K562 (cell line): ENCODE results near the gene IL12B. TPM values are rescaled to one million over a fixed set of nuclear protein-coding genes. Genes with fewer than 3 reads are reported as not detected.

Experiments
- ATAC-seq: fragments of 200-7000 bp; cut with Tn5 transposase; 3 replicates; pipeline ENCODE4 v1.9.1; 2020; ENCODE audit warnings: moderate library complexity
- BruUV-seq: library from RNA; stranded (reverse); fragments of 400-500 nt; replicated peaks from 2 replicates; lab custom pipeline; 2021; lab: Mats Ljungman, UMichigan
- CTCF ChIA-PET: fragments of 300-600 bp; formaldehyde crosslinking; extraction: SDS; loops from one replicate; lab custom pipeline; 2021; ENCODE audit warnings: low intra/inter-chr PET ratio; lab: Yijun Ruan, JAX
- POLR2A ChIA-PET: fragments of 300-600, 350-650 bp; sonication (Branson Sonifier 250); formaldehyde crosslinking; extraction: SDS; loops from one replicate; lab custom pipeline; 2021; ENCODE audit warnings: antibody characterized with exemption, inconsistent platforms; lab: Yijun Ruan, JAX
- DNase-seq, 4 experiments: peaks; one replicate each; pipeline versions ENCODE4 v3.0.0 to v3.0.0-alpha.2; 2011 to 2018; ENCODE audit warnings: low spot score in 3 of 4, mixed read lengths in 3 of 4; ENCODE audit errors: extremely low read depth in 1 of 4
- FAIRE-seq: peaks from 2 replicates; lab custom pipeline; 2011; peaks lifted over from hg19 to GRCh38; lab: Jason Lieb, UNC
- H2AFZ ChIP-seq: 2 replicates; pipeline ENCODE4 v1.6.0; 2011; ENCODE audit warnings: low read depth, low read length, control low read depth, inconsistent platforms
- H3K27ac ChIP-seq: fragments of 200-600 bp; 3 replicates; pipeline ENCODE4 v1.8.0; 2011; ENCODE audit warnings: low read depth, mild to moderate bottlenecking, control low read depth, inconsistent platforms, low read length, moderate library complexity, mixed read lengths; ENCODE audit errors: extremely low read depth
- H3K27me3 ChIP-seq, 2 experiments: fragments of 300-600 bp in 1 of 2; 2 replicates in 1 of 2; 3 replicates in 1 of 2; pipeline versions ENCODE4 v1.6.0 to v1.8.0; 2011; ENCODE audit warnings: inconsistent platforms in 2 of 2, low read length in 2 of 2, mild to moderate bottlenecking in 1 of 2, mixed read lengths in 1 of 2, moderate library complexity in 1 of 2; ENCODE audit not compliant: control insufficient read depth in 2 of 2, insufficient read depth in 2 of 2
- H3K36me3 ChIP-seq: fragments of 300-600 bp; 3 replicates; pipeline ENCODE4 v1.8.0; 2011; ENCODE audit warnings: mild to moderate bottlenecking, low read length, inconsistent platforms; ENCODE audit not compliant: control insufficient read depth, insufficient read depth
- H3K4me1 ChIP-seq, 2 experiments: fragments of 200-600 bp in 1 of 2; replicated peaks in 1 of 2; 2 replicates in 1 of 2; 3 replicates in 1 of 2; pipeline versions ENCODE4 v1.5.1 to v1.8.0; 2011; ENCODE audit warnings: inconsistent platforms in 2 of 2, low read length in 2 of 2, mild to moderate bottlenecking in 1 of 2, mixed read lengths in 1 of 2, moderate library complexity in 1 of 2; ENCODE audit not compliant: control insufficient read depth in 2 of 2, insufficient read depth in 2 of 2
- H3K4me2 ChIP-seq: 2 replicates; pipeline ENCODE4 v1.6.1; 2011; ENCODE audit warnings: low read length, control low read depth, inconsistent platforms, mixed read lengths; ENCODE audit not compliant: insufficient read depth
- H3K4me3 ChIP-seq: fragments of 200-600 bp; sonication (generic), shearing (Covaris generic); 2 replicates; pipeline ENCODE4 v1.5.1; 2016; ENCODE audit warnings: control low read depth, inconsistent platforms
- H3K79me2 ChIP-seq: fragments of 200-600 bp; 3 replicates; pipeline ENCODE4 v1.8.0; 2011; ENCODE audit warnings: low read length, inconsistent platforms; ENCODE audit not compliant: control insufficient read depth, insufficient read depth
- H3K9ac ChIP-seq, 2 experiments: 2 replicates each; pipeline versions ENCODE4 v1.6.0 to v1.6.1; 2011; ENCODE audit warnings: low read depth in 2 of 2, low read length in 2 of 2, control low read depth in 1 of 2, inconsistent platforms in 1 of 2, mild to moderate bottlenecking in 1 of 2, mixed read lengths in 1 of 2; ENCODE audit not compliant: insufficient read depth in 1 of 2
- H3K9me1 ChIP-seq: one replicate; pipeline ENCODE4 v1.6.0; 2011; ENCODE audit warnings: inconsistent platforms, mild to moderate bottlenecking, low read length, moderate library complexity; ENCODE audit not compliant: control insufficient read depth, insufficient read depth
- H3K9me3 ChIP-seq: replicated peaks from 2 replicates; pipeline ENCODE4 v1.5.1; 2011; ENCODE audit warnings: low read depth, low read length, inconsistent platforms; ENCODE audit not compliant: control insufficient read depth, insufficient read depth
- H4K20me1 ChIP-seq: replicated peaks from 2 replicates; pipeline ENCODE4 v1.6.1; 2011; ENCODE audit warnings: low read length, inconsistent platforms, mixed read lengths; ENCODE audit not compliant: control insufficient read depth, insufficient read depth
- NR4A1 ChIP-seq, 2 experiments: fragments of 250-450 bp in 1 of 2; fragments of 450-650 bp in 1 of 2; sonication (Bioruptor Pico) in 1 of 2; IDR thresholded peaks; 2 replicates each; pipeline versions ENCODE4 v1.4.0 to v1.6.1; 2016 to 2020; ENCODE audit warnings: mild to moderate bottlenecking in 2 of 2, missing compliant biosample characterization in 1 of 2, missing genetic modification characterization in 1 of 2, moderate library complexity in 1 of 2
- RAD21 ChIP-seq, 2 experiments: fragments of 250-450 bp in 1 of 2; fragments of 450-650 bp in 1 of 2; sonication (Bioruptor Pico) in 1 of 2; formaldehyde crosslinking in 1 of 2; IDR thresholded peaks in 1 of 2; conservative IDR thresholded peaks in 1 of 2; 2 replicates each; pipeline versions ENCODE4 v1.4.0 to v1.8.0; 2020 to 2022; ENCODE audit warnings: mild to moderate bottlenecking in 2 of 2, moderate library complexity in 1 of 2
- WGBS: fragments of 100-300 bp; shearing (Covaris generic); methylation state at CpG from one replicate; pipeline ENCODE4 v1.1.6; 2016; ENCODE audit warnings: low coverage, mixed read lengths; ENCODE audit not compliant: insufficient coverage; ENCODE audit errors: missing lambda C conversion rate; 5-methylcytosine and 5-hydroxymethylcytosine counted together
- in situ Hi-C: fragments of 300-500 bp; cut with MboI; formaldehyde crosslinking; loops from 4 replicates; pipeline ENCODE4 v1.15.0; 2018; ENCODE audit warnings: inconsistent platforms, mixed read lengths
- intact Hi-C: fragments of 100-400 bp; cut with micrococcal nuclease; formaldehyde crosslinking; loops from 2 replicates; pipeline ENCODE4 v1.14.2; 2022
- polyA plus RNA-seq, 8 experiments: library from polyadenylated mRNA; depleted of rRNA in 4 of 8; stranded (reverse) in 5 of 8; unstranded in 3 of 8; fragments of >200 nt; fragmentation: Nextera tagmentation in 2 of 8; fragmentation: Illumina TruSeq in 1 of 8; extraction: Ambion mirVana in 2 of 8; extraction: Trizol in 1 of 8; gene quantifications; 2 replicates each; pipeline versions ENCODE4 v1.2.1 to v1.2.3, GENCODE V29; 2011 to 2014; ENCODE audit warnings: inconsistent platforms in 1 of 8, missing spikeins in 1 of 8
- total RNA-seq, 7 experiments: library from RNA; depleted of rRNA in 6 of 7; stranded (reverse); fragments of >200 nt in 6 of 7; fragmentation: Illumina TruSeq in 2 of 7; extraction: Trizol in 2 of 7; gene quantifications; 2 replicates each; pipeline versions ENCODE4 v1.2.1 to v1.2.3, GENCODE V29; 2011 to 2021; ENCODE audit warnings: low replicate concordance in 1 of 7
- TF ChIP-seq, protein P1 (sequence below), 2 experiments: fragments of 450-650 bp; formaldehyde crosslinking in 1 of 2; IDR thresholded peaks; 2 replicates each; pipeline versions ENCODE4 v1.4.0 to v1.6.1; 2014 to 2020; ENCODE audit warnings: mild to moderate bottlenecking in 2 of 2, borderline replicate concordance in 1 of 2, low read depth in 1 of 2
- TF ChIP-seq, protein P2 (sequence below): fragments of 450-650 bp; formaldehyde crosslinking; IDR thresholded peaks from 2 replicates; pipeline ENCODE4 v1.4.0; 2020; ENCODE audit warnings: mild to moderate bottlenecking, moderate library complexity
- TF ChIP-seq, protein P3 (sequence below), 3 experiments: IDR thresholded peaks in 2 of 3; conservative IDR thresholded peaks in 1 of 3; 2 replicates each; pipeline ENCODE4 v1.5.1; 2011 to 2012; ENCODE audit warnings: low read length in 3 of 3, mild to moderate bottlenecking in 3 of 3, control low read depth in 2 of 3, improper control_type of control experiment in 1 of 3, inconsistent platforms in 1 of 3, low read depth in 1 of 3, mixed read lengths in 1 of 3, moderate library complexity in 1 of 3; ENCODE audit not compliant: insufficient read depth in 2 of 3

The IL12B gene
- total and polyA plus RNA-seq, 9 of the 15 experiments (the other 6 are each of a cell fraction or from before 2014, with no cell fraction given), result not detected

DNA sequence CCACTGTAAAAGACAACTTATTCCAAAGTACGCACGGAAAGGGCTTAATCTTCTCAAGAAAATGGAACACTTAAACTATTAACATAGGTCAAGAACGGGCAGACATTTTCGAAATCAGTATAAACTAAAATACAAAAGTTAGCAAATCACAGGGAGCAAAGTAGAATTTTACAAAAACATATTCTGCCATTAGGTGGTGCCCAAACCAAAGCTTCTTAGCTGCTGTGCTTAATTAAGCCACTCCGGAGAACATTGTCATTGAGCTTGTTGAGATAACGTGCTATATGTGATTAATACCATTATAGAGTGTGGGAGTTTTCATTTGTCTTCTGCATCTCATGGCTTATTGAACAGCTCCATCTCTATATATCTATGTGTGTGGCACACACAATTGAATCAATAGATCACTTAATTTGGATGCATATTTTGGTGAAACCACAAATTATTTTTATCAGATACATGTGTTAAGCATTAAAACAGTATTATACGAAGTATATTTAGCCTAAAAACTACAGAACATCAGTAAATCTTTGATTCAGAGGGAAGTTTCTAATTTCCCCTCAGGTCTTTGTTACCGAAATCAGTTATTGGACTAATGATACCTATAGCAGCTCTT, 43.8 kb downstream of the IL12B start:
- intact Hi-C loops, result loop anchor here (2.0 kb wide), 2 partner anchors 30 to 130 kb away; no protein-coding TSS in a partner anchor
- H3K9me3 ChIP-seq, result no peaks in the 10 kb centered on the region
- FAIRE-seq, result peak; percentile 65
- ChIA-PET CTCF (interaction anchor here (1.3 to 4.1 kb wide), 2 partner anchors 30 to 32 kb away, joined by 3 to 19 read pairs; no protein-coding TSS in a partner anchor), POLR2A (interaction anchor here (0.5 kb wide), 1 partner anchor 84 kb away, joined by 3 read pairs; no protein-coding TSS in a partner anchor)
- no peak overlapping the region for H2AFZ ChIP-seq
- BruUV-seq, result no TSS peak
- H3K4me1 ChIP-seq, result no peaks in the 10 kb centered on the region
- DNase-seq, result peak in 1 of 4 experiments; percentile 40
- H3K4me2 ChIP-seq, result no peak overlapping the region
- in situ Hi-C loops, result no loop called here
- H3K9me1 ChIP-seq, result no peaks in the 10 kb centered on the region
- H3K27me3 ChIP-seq, result no peaks in the 10 kb centered on the region
- no peaks in the 10 kb centered on the region for H4K20me1 ChIP-seq
- no peak overlapping the region for H3K9ac ChIP-seq
- H3K4me3 ChIP-seq, result no peak overlapping the region
- H3K79me2 ChIP-seq, result no peaks in the 10 kb centered on the region
- H3K27ac ChIP-seq, result no peak overlapping the region
- ATAC-seq, result peak; percentile 84
- peaks cover 19% of the 10 kb centered on the region; the same call in 1 of the 3 replicates for H3K36me3 ChIP-seq
- 44% methylated on average over 8 of the region's 8 CpGs for WGBS
- TF ChIP-seq RAD21 (CRISPR knock-in tag; conservative IDR thresholded peaks at IDR 0.05 in 1 of 2, IDR thresholded peaks at IDR 0.05 in 1 of 2) (peak; percentile 74 to 75), NR4A1 (CRISPR knock-in tag; IDR thresholded peaks at IDR 0.05) (no peak), NR4A1 (tag; IDR thresholded peaks at IDR 0.05) (no peak)
- TF ChIP-seq, protein P1, sequence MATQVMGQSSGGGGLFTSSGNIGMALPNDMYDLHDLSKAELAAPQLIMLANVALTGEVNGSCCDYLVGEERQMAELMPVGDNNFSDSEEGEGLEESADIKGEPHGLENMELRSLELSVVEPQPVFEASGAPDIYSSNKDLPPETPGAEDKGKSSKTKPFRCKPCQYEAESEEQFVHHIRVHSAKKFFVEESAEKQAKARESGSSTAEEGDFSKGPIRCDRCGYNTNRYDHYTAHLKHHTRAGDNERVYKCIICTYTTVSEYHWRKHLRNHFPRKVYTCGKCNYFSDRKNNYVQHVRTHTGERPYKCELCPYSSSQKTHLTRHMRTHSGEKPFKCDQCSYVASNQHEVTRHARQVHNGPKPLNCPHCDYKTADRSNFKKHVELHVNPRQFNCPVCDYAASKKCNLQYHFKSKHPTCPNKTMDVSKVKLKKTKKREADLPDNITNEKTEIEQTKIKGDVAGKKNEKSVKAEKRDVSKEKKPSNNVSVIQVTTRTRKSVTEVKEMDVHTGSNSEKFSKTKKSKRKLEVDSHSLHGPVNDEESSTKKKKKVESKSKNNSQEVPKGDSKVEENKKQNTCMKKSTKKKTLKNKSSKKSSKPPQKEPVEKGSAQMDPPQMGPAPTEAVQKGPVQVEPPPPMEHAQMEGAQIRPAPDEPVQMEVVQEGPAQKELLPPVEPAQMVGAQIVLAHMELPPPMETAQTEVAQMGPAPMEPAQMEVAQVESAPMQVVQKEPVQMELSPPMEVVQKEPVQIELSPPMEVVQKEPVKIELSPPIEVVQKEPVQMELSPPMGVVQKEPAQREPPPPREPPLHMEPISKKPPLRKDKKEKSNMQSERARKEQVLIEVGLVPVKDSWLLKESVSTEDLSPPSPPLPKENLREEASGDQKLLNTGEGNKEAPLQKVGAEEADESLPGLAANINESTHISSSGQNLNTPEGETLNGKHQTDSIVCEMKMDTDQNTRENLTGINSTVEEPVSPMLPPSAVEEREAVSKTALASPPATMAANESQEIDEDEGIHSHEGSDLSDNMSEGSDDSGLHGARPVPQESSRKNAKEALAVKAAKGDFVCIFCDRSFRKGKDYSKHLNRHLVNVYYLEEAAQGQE (IDR thresholded peaks at IDR 0.05; ENCODE audit: borderline replicate concordance), result peak; percentile 67; the same call in 1 of the 2 replicates
- TF ChIP-seq, protein P1 (CRISPR knock-in tag; IDR thresholded peaks at IDR 0.05; ENCODE audit: low read depth), result no peak
- TF ChIP-seq, protein P2, sequence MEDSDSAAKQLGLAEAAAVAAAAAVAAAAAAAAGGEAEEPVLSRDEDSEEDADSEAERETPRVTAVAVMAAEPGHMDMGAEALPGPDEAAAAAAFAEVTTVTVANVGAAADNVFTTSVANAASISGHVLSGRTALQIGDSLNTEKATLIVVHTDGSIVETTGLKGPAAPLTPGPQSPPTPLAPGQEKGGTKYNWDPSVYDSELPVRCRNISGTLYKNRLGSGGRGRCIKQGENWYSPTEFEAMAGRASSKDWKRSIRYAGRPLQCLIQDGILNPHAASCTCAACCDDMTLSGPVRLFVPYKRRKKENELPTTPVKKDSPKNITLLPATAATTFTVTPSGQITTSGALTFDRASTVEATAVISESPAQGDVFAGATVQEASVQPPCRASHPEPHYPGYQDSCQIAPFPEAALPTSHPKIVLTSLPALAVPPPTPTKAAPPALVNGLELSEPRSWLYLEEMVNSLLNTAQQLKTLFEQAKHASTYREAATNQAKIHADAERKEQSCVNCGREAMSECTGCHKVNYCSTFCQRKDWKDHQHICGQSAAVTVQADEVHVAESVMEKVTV (CRISPR knock-in tag), result peak; percentile 29; the same call in 1 of the 2 replicates
- TF ChIP-seq, protein P3, sequence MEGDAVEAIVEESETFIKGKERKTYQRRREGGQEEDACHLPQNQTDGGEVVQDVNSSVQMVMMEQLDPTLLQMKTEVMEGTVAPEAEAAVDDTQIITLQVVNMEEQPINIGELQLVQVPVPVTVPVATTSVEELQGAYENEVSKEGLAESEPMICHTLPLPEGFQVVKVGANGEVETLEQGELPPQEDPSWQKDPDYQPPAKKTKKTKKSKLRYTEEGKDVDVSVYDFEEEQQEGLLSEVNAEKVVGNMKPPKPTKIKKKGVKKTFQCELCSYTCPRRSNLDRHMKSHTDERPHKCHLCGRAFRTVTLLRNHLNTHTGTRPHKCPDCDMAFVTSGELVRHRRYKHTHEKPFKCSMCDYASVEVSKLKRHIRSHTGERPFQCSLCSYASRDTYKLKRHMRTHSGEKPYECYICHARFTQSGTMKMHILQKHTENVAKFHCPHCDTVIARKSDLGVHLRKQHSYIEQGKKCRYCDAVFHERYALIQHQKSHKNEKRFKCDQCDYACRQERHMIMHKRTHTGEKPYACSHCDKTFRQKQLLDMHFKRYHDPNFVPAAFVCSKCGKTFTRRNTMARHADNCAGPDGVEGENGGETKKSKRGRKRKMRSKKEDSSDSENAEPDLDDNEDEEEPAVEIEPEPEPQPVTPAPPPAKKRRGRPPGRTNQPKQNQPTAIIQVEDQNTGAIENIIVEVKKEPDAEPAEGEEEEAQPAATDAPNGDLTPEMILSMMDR (IDR thresholded peaks at IDR 0.05 in 2 of 3, conservative IDR thresholded peaks at IDR 0.05 in 1 of 3; ENCODE audit: insufficient read depth in 2 of 3, low read depth in 1 of 3, low read length in 3 of 3), result peak; percentile 11 to 64 (median 46); a peak in 4 of 6 replicates
